IPS-18a (cell line): ENCODE results near the gene RAD51C.
"Not testable (repeated sequence)": the region's sequence is repeated elsewhere in the genome, so short reads cannot be mapped to it uniquely, and the experiment has no call there.

Source experiments
- H3K27ac ChIP-seq: one replicate; pipeline ENCODE4 v1.5.1; 2013; ENCODE audit warnings: low read length
- H3K27me3 ChIP-seq: one replicate; pipeline ENCODE4 v1.6.1; 2013; ENCODE audit warnings: mild to moderate bottlenecking, low read length; ENCODE audit not compliant: control insufficient read depth, insufficient read depth
- H3K36me3 ChIP-seq: one replicate; pipeline ENCODE4 v1.6.1; 2013; ENCODE audit warnings: low read depth, low read length; ENCODE audit not compliant: control insufficient read depth
- H3K4me1 ChIP-seq: one replicate; pipeline ENCODE4 v1.6.1; 2013; ENCODE audit warnings: low read depth, low read length; ENCODE audit not compliant: control insufficient read depth
- H3K4me3 ChIP-seq: one replicate; pipeline ENCODE4 v1.5.1; 2013; ENCODE audit warnings: low read length
- H3K9ac ChIP-seq: one replicate; pipeline ENCODE4 v1.6.1; 2013; ENCODE audit warnings: mild to moderate bottlenecking, low read length, moderate library complexity
- H3K9me3 ChIP-seq: one replicate; pipeline ENCODE4 v1.6.1; 2013; ENCODE audit warnings: low read depth, low read length; ENCODE audit not compliant: control insufficient read depth

The RAD51C gene

GRCh38 chr17:58666858-58667267 lies 25.5 kb upstream of the RAD51C start:
- Histone ChIP-seq H3K9me3 (no peaks in the 10 kb centered on the region), H3K9ac (no peak overlapping the region), H3K36me3 (no peaks in the 10 kb centered on the region), H3K27ac (no peak overlapping the region), H3K4me1 (no peaks in the 10 kb centered on the region), H3K4me3 (no peak overlapping the region), H3K27me3 (no peaks in the 10 kb centered on the region)

GRCh38 chr17:58667934-58668597 lies 24.3 kb upstream of the RAD51C start:
- no peaks in the 10 kb centered on the region for H3K4me1 ChIP-seq
- H3K9ac ChIP-seq = no peak overlapping the region
- H3K27ac ChIP-seq = no peak overlapping the region
- no peaks in the 10 kb centered on the region for H3K9me3 ChIP-seq
- no peak overlapping the region for H3K4me3 ChIP-seq
- H3K27me3 ChIP-seq = no peaks in the 10 kb centered on the region
- H3K36me3 ChIP-seq = no peaks in the 10 kb centered on the region

GRCh38 chr17:58668598-58668935 lies 23.8 kb upstream of the RAD51C start:
- Histone ChIP-seq H3K36me3 (no peaks in the 10 kb centered on the region), H3K4me3 (no peak overlapping the region), H3K9me3 (no peaks in the 10 kb centered on the region), H3K27me3 (no peaks in the 10 kb centered on the region), H3K9ac (no peak overlapping the region), H3K4me1 (no peaks in the 10 kb centered on the region), H3K27ac (no peak overlapping the region)

- no peak overlapping the region for H3K27ac ChIP-seq
- no peaks in the 10 kb centered on the region for H3K27me3 ChIP-seq
- no peaks in the 10 kb centered on the region for H3K9me3 ChIP-seq
- H3K4me3 ChIP-seq = no peak overlapping the region
- no peaks in the 10 kb centered on the region for H3K36me3 ChIP-seq
- no peak overlapping the region for H3K9ac ChIP-seq
- no peaks in the 10 kb centered on the region for H3K4me1 ChIP-seq
These were observed 22.5 kb upstream of the RAD51C start for GRCh38 chr17:58669853-58670252.

GRCh38 chr17:58671969-58672368 lies 20.4 kb upstream of the RAD51C start:
- Histone ChIP-seq H3K27me3 (no peaks in the 10 kb centered on the region), H3K4me1 (no peaks in the 10 kb centered on the region), H3K36me3 (no peaks in the 10 kb centered on the region), H3K4me3 (no peak overlapping the region), H3K9me3 (no peaks in the 10 kb centered on the region), H3K9ac (no peak overlapping the region), H3K27ac (no peak overlapping the region)

GRCh38 chr17:58677194-58677880 lies 15.1 kb upstream of the RAD51C start:
- Histone ChIP-seq H3K4me1 (no peaks in the 10 kb centered on the region), H3K9ac (no peak overlapping the region), H3K27me3 (no peaks in the 10 kb centered on the region), H3K36me3 (no peaks in the 10 kb centered on the region), H3K4me3 (no peak overlapping the region), H3K9me3 (no peaks in the 10 kb centered on the region), H3K27ac (no peak overlapping the region)

GRCh38 chr17:58678287-58678686 lies 14.1 kb upstream of the RAD51C start:
- not testable (repeated sequence) for H3K9me3 ChIP-seq, H3K27me3 ChIP-seq, H3K4me3 ChIP-seq, H3K9ac ChIP-seq, H3K27ac ChIP-seq, H3K36me3 ChIP-seq, H3K4me1 ChIP-seq

- no peaks in the 10 kb centered on the region for H3K9me3 ChIP-seq
- H3K4me1 ChIP-seq = no peaks in the 10 kb centered on the region
- H3K9ac ChIP-seq = no peak overlapping the region
- H3K27ac ChIP-seq = no peak overlapping the region
- H3K27me3 ChIP-seq = no peaks in the 10 kb centered on the region
- no peaks in the 10 kb centered on the region for H3K36me3 ChIP-seq
- H3K4me3 ChIP-seq = no peak overlapping the region
These were observed 13.0 kb upstream of the RAD51C start for GRCh38 chr17:58679263-58680037.

GRCh38 chr17:58680038-58680369 lies 12.4 kb upstream of the RAD51C start:
- no peaks in the 10 kb centered on the region for H3K9me3 ChIP-seq
- no peak overlapping the region for H3K9ac ChIP-seq
- H3K27ac ChIP-seq = no peak overlapping the region
- no peaks in the 10 kb centered on the region for H3K4me1 ChIP-seq
- H3K36me3 ChIP-seq = no peaks in the 10 kb centered on the region
- no peaks in the 10 kb centered on the region for H3K27me3 ChIP-seq
- no peak overlapping the region for H3K4me3 ChIP-seq

- Histone ChIP-seq H3K4me3 (no peak overlapping the region), H3K9me3 (no peaks in the 10 kb centered on the region), H3K4me1 (no peaks in the 10 kb centered on the region), H3K27ac (no peak overlapping the region), H3K9ac (no peak overlapping the region), H3K36me3 (no peaks in the 10 kb centered on the region), H3K27me3 (no peaks in the 10 kb centered on the region)
These were observed 8.4 kb upstream of the RAD51C start for GRCh38 chr17:58684003-58684402.

GRCh38 chr17:58684462-58684861 lies 7.9 kb upstream of the RAD51C start:
- not testable (repeated sequence) for H3K9me3 ChIP-seq, H3K4me1 ChIP-seq, H3K4me3 ChIP-seq, H3K9ac ChIP-seq, H3K27me3 ChIP-seq, H3K27ac ChIP-seq, H3K36me3 ChIP-seq

- no peaks in the 10 kb centered on the region for H3K36me3 ChIP-seq
- H3K4me1 ChIP-seq = no peaks in the 10 kb centered on the region
- no peaks in the 10 kb centered on the region for H3K9me3 ChIP-seq
- no peaks in the 10 kb centered on the region for H3K27me3 ChIP-seq
- no peak overlapping the region for H3K9ac ChIP-seq
- no peak overlapping the region for H3K27ac ChIP-seq
- no peak overlapping the region for H3K4me3 ChIP-seq
These were observed 5.4 kb upstream of the RAD51C start for GRCh38 chr17:58686980-58687379.
